Calu3 (cell line): Measurements from ENCODE around the gene PRR29. TPM values are rescaled to one million over a fixed set of nuclear protein-coding genes. Genes with fewer than 3 reads are reported as not detected.

Experiments used
- BruUV-seq: library from RNA; stranded (reverse); fragments of 400-500 nt; replicated peaks from 2 replicates; lab custom pipeline; 2021; lab: Mats Ljungman, UMichigan
- CTCF ChIA-PET: fragments of 300-600 bp; sonication (Branson Sonifier 250); formaldehyde crosslinking; loops from one replicate; lab custom pipeline; 2022; ENCODE audit warnings: antibody characterized with exemption; lab: Charles Lee
- DNase-seq: peaks from one replicate; pipeline ENCODE4 v3.0.0; 2022
- H3K27ac Mint-ChIP-seq: one replicate; pipeline ENCODE4 v1.8.0; 2022; ENCODE audit warnings: mixed read lengths; ENCODE audit not compliant: unreplicated experiment
- H3K27me3 Mint-ChIP-seq: one replicate; pipeline ENCODE4 v1.8.0; 2022; ENCODE audit warnings: mixed read lengths; ENCODE audit not compliant: unreplicated experiment
- H3K36me3 Mint-ChIP-seq: one replicate; pipeline ENCODE4 v1.8.0; 2022; ENCODE audit warnings: mild to moderate bottlenecking, moderate library complexity, mixed read lengths; ENCODE audit not compliant: insufficient read depth, unreplicated experiment
- H3K4me1 Mint-ChIP-seq: one replicate; pipeline ENCODE4 v1.8.0; 2022; ENCODE audit warnings: mild to moderate bottlenecking, low read depth, mixed read lengths; ENCODE audit not compliant: unreplicated experiment
- H3K4me3 Mint-ChIP-seq: one replicate; pipeline ENCODE4 v1.8.0; 2022; ENCODE audit warnings: mild to moderate bottlenecking, low read depth, moderate library complexity, mixed read lengths; ENCODE audit not compliant: unreplicated experiment
- H3K9me3 Mint-ChIP-seq: one replicate; pipeline ENCODE4 v1.8.0; 2022; ENCODE audit warnings: low read depth, mixed read lengths; ENCODE audit not compliant: unreplicated experiment
- CTCF ChIP-seq: fragments of 200-600 bp; IDR thresholded peaks from one replicate; pipeline ENCODE4 v1.8.0; 2022; ENCODE audit warnings: antibody characterized with exemption; ENCODE audit not compliant: unreplicated experiment
- intact Hi-C: fragments of 100-400 bp; cut with micrococcal nuclease; formaldehyde crosslinking; loops from one replicate; pipeline ENCODE4 v1.10.0; 2022; ENCODE audit not compliant: unreplicated experiment
- total RNA-seq: library from RNA; stranded (reverse); gene quantifications from 2 replicates; pipeline ENCODE4 v1.2.3, GENCODE V29; 2022

Gene PRR29
- total RNA-seq, 1 experiment from 2014 or later: 0.61 TPM

GRCh38 chr17:64003526-64004121 lies 5.5 kb downstream of the PRR29 start:
- no TSS peak for BruUV-seq
- H3K27me3 Mint-ChIP-seq: peaks cover 15% of the 10 kb centered on the region
- H3K36me3 Mint-ChIP-seq: peaks cover 15% of the 10 kb centered on the region
- no peak for TF ChIP-seq CTCF
- CTCF ChIA-PET: no interaction called here
- H3K4me3 Mint-ChIP-seq: no peak overlapping the region
- no peaks in the 10 kb centered on the region for H3K9me3 Mint-ChIP-seq
- no peak for DNase-seq
- H3K27ac Mint-ChIP-seq: no peak overlapping the region
- H3K4me1 Mint-ChIP-seq: peaks cover 20% of the 10 kb centered on the region
- intact Hi-C loops: no loop called here

GRCh38 chr17:64004218-64004770 lies 6.1 kb downstream of the PRR29 start:
- DNase-seq: no peak
- no TSS peak for BruUV-seq

GRCh38 chr17:64004903-64005733 lies 7.0 kb downstream of the PRR29 start:
- Mint-ChIP-seq H3K36me3 (peaks cover 6% of the 10 kb centered on the region), H3K27me3 (peaks cover 2% of the 10 kb centered on the region), H3K9me3 (no peaks in the 10 kb centered on the region), H3K27ac (no peak overlapping the region), H3K4me1 (peaks cover 20% of the 10 kb centered on the region), H3K4me3 (no peak overlapping the region)
- TF ChIP-seq CTCF: no peak
- no TSS peak for BruUV-seq
- intact Hi-C loops: no loop called here
- CTCF ChIA-PET: interaction anchor here (1.0 to 1.1 kb wide), 2 partner anchors 54 to 59 kb away, joined by 3 read pairs; no protein-coding TSS in a partner anchor
- no peak for DNase-seq

More at GRCh38 chr17:64004218-64004770, 6.1 kb downstream of the PRR29 start:
- no peak overlapping the region for H3K4me3 Mint-ChIP-seq
- no peak overlapping the region for H3K27ac Mint-ChIP-seq
- peaks cover 10% of the 10 kb centered on the region for H3K27me3 Mint-ChIP-seq
- no peaks in the 10 kb centered on the region for H3K9me3 Mint-ChIP-seq
- H3K36me3 Mint-ChIP-seq: peaks cover 8% of the 10 kb centered on the region
- intact Hi-C loops: no loop called here
- H3K4me1 Mint-ChIP-seq: peaks cover 20% of the 10 kb centered on the region
- CTCF ChIA-PET: no interaction called here
- TF ChIP-seq CTCF: no peak

DNA sequence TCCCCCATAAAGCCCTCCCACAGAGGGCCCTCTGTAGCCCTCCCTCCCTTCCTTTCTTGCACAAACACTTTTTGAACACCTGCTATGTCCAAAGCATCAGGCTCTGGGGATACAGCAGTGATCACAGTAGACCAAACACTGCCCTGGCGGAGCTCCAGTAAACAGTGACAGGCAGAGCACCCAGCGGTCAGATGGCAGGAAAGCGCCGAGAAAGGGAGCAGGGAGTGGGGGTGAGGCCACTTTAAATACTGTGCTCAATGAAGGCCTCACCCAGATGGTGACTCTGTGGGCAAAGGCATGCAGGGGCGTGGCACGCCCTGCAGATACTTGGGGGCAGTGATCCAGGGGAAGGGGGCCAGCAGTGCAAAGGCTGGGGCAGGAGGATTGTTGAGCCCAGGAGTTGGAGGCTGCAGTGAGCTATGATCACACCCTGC lies 7.6 kb downstream of the PRR29 start:
- peaks cover 6% of the 10 kb centered on the region for H3K36me3 Mint-ChIP-seq
- DNase-seq: peak; percentile 53
- H3K4me3 Mint-ChIP-seq: no peak overlapping the region
- no TSS peak for BruUV-seq
- H3K4me1 Mint-ChIP-seq: peaks cover 20% of the 10 kb centered on the region
- no peak for TF ChIP-seq CTCF
- CTCF ChIA-PET: interaction anchor here (1.0 to 1.1 kb wide), 2 partner anchors 55 to 59 kb away, joined by 3 read pairs; no protein-coding TSS in a partner anchor
- no peak overlapping the region for H3K27ac Mint-ChIP-seq
- intact Hi-C loops: no loop called here
- H3K27me3 Mint-ChIP-seq: no peaks in the 10 kb centered on the region
- no peaks in the 10 kb centered on the region for H3K9me3 Mint-ChIP-seq
